Fibroblast of upper back skin (primary cell): ENCODE measurements around the gene TEX55.
"Not testable (repeated sequence)": the region's sequence is repeated elsewhere in the genome, so short reads cannot be mapped to it uniquely, and the experiment has no call there.

Experiments used
- DNase-seq: peaks from one replicate; pipeline ENCODE4 v3.0.0-alpha.2; 2013

Gene TEX55

GRCh38 chr3:119145500-119146167 is at the start of gene TEX55:
TEX55 (plus strand) TSS chr3:119146165; CDS start chr3:119146190, 25 bp downstream.
- DNase-seq = peak; percentile 61

GRCh38 chr3:119098003-119098402 is 48.0 kb upstream of the TEX55 start:
- no peak for DNase-seq

GRCh38 chr3:119098619-119099222 is 47.2 kb upstream of the TEX55 start:
- peak; percentile 34 for DNase-seq

- no peak for DNase-seq
Measured at GRCh38 chr3:119099785-119100184, 46.2 kb upstream of the TEX55 start.

GRCh38 chr3:119104031-119104430 is 41.9 kb upstream of the TEX55 start:
- no peak for DNase-seq

GRCh38 chr3:119118330-119118729 is 27.6 kb upstream of the TEX55 start:
- not testable (repeated sequence) for DNase-seq

- DNase-seq = no peak
Measured at GRCh38 chr3:119120480-119120879, 25.5 kb upstream of the TEX55 start.

- DNase-seq = no peak
Measured at GRCh38 chr3:119122350-119122749, 23.6 kb upstream of the TEX55 start.

- no peak for DNase-seq
Measured at GRCh38 chr3:119125342-119125741, 20.6 kb upstream of the TEX55 start.

- no peak for DNase-seq
Measured at GRCh38 chr3:119125742-119126504, 20.0 kb upstream of the TEX55 start.

GRCh38 chr3:119130291-119130690 is 15.7 kb upstream of the TEX55 start:
- DNase-seq = not testable (repeated sequence)

- not testable (repeated sequence) for DNase-seq
Measured at GRCh38 chr3:119132291-119132690, 13.7 kb upstream of the TEX55 start.

GRCh38 chr3:119139360-119139759 is 6.6 kb upstream of the TEX55 start:
- not testable (repeated sequence) for DNase-seq

GRCh38 chr3:119140466-119140865 is 5.5 kb upstream of the TEX55 start:
- peak; percentile 46 for DNase-seq

GRCh38 chr3:119145128-119145499 is 851 bp upstream of the TEX55 start:
- no peak for DNase-seq

- DNase-seq = no peak
Measured at GRCh38 chr3:119146578-119147375, 812 bp downstream of the TEX55 start.

GRCh38 chr3:119147494-119147893 is 1.5 kb downstream of the TEX55 start:
- no peak for DNase-seq

- DNase-seq = peak; percentile 63
Measured at GRCh38 chr3:119148493-119149180, 2.7 kb downstream of the TEX55 start.

- peak; percentile 63 for DNase-seq
Measured at GRCh38 chr3:119149484-119149883, 3.5 kb downstream of the TEX55 start.

- no peak for DNase-seq
Measured at GRCh38 chr3:119156868-119157267, 10.9 kb downstream of the TEX55 start.

GRCh38 chr3:119157971-119158370 is 12.0 kb downstream of the TEX55 start:
- no peak for DNase-seq

- DNase-seq = no peak
Measured at GRCh38 chr3:119160361-119160760, 14.4 kb downstream of the TEX55 start.

- DNase-seq = no peak
Measured at GRCh38 chr3:119160815-119161214, 14.8 kb downstream of the TEX55 start.
